Fibroblast of lung (primary cell): ENCODE measurements around the gene ELMO2.

ENCODE experiments used
- EZH2 ChIP-seq: IDR thresholded peaks from 2 replicates; pipeline ENCODE4 v1.5.1; 2012; ENCODE audit warnings: low read length, control low read depth, mild to moderate bottlenecking; ENCODE audit errors: missing control alignments
- TF ChIP-seq, protein P1 (sequence below), 2 donors: IDR thresholded peaks in 1 of 2; conservative IDR thresholded peaks in 1 of 2; 1 replicate in 1 of 2; 2 replicates in 1 of 2; pipeline ENCODE4 v1.5.1; 2011 to 2012; ENCODE audit warnings: low read length in 2 of 2, control low read depth in 1 of 2, inconsistent platforms in 1 of 2, low read depth in 1 of 2, mild to moderate bottlenecking in 1 of 2

DNA sequence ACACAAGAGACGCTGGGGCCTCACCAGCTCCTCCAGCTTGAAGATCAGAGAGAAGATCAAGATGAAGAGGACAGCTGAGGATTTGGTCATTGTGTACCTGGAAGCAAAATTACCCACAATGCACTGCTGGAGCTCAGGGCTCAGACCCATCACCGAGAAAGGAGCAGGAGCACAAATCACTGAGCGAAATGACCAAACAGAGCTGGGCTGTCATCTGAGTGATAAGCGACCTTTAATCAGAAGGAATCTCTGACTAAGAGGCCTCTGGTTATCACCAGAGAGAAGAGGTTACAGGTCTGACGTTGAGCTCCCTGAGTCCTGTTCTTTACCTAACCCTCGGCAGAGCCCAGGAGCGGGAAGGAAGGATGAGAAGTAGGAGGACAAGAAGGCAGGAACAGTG is 50.6 kb downstream of the ELMO2 start:
- TF ChIP-seq, protein P1, sequence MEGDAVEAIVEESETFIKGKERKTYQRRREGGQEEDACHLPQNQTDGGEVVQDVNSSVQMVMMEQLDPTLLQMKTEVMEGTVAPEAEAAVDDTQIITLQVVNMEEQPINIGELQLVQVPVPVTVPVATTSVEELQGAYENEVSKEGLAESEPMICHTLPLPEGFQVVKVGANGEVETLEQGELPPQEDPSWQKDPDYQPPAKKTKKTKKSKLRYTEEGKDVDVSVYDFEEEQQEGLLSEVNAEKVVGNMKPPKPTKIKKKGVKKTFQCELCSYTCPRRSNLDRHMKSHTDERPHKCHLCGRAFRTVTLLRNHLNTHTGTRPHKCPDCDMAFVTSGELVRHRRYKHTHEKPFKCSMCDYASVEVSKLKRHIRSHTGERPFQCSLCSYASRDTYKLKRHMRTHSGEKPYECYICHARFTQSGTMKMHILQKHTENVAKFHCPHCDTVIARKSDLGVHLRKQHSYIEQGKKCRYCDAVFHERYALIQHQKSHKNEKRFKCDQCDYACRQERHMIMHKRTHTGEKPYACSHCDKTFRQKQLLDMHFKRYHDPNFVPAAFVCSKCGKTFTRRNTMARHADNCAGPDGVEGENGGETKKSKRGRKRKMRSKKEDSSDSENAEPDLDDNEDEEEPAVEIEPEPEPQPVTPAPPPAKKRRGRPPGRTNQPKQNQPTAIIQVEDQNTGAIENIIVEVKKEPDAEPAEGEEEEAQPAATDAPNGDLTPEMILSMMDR (conservative IDR thresholded peaks at IDR 0.05 in 1 of 2, IDR thresholded peaks at IDR 0.05 in 1 of 2; ENCODE audit: low read depth in 1 of 2, low read length in 2 of 2) = no peak
- TF ChIP-seq EZH2 = no peak
